ENCODE measurements around the gene OSBP2.

The OSBP2 gene

GRCh38 chr22:30928401-30928800, 233.7 kb downstream of the OSBP2 start:
- POLR2A ChIA-PET: no interaction called here
- DNase-seq (ENCODE audit: extremely low spot score): no peak
- no peak for TF ChIP-seq BHLHE40 (IDR thresholded peaks at IDR 0.05; ENCODE audit: borderline replicate concordance)
- TF ChIP-seq FOXK2 (IDR thresholded peaks at IDR 0.05): no peak
- no peak for TF ChIP-seq ARNT (IDR thresholded peaks at IDR 0.05)
- no peak for TF ChIP-seq LEF1 (IDR thresholded peaks at IDR 0.05; ENCODE audit: borderline replicate concordance)
- TF ChIP-seq ELF4 (IDR thresholded peaks at IDR 0.05): no peak
- CTCF ChIA-PET: no interaction called here

GRCh38 chr22:30930228-30930627, 235.6 kb downstream of the OSBP2 start:
- POLR2A ChIA-PET: no interaction called here

GRCh38 chr22:30931541-30932300, 237.0 kb downstream of the OSBP2 start:
- POLR2A ChIA-PET: no interaction called here
- CTCF ChIA-PET: no interaction called here

More at GRCh38 chr22:30930228-30930627, 235.6 kb downstream of the OSBP2 start:
- CTCF ChIA-PET: no interaction called here
- TF ChIP-seq L3MBTL2 (conservative IDR thresholded peaks at IDR 0.05): no peak
- TF ChIP-seq SP1 (IDR thresholded peaks at IDR 0.05): no peak
- TF ChIP-seq BHLHE40 (IDR thresholded peaks at IDR 0.05; ENCODE audit: borderline replicate concordance): no peak
- no peak for TF ChIP-seq ELF4 (IDR thresholded peaks at IDR 0.05)
- TF ChIP-seq, protein P1, sequence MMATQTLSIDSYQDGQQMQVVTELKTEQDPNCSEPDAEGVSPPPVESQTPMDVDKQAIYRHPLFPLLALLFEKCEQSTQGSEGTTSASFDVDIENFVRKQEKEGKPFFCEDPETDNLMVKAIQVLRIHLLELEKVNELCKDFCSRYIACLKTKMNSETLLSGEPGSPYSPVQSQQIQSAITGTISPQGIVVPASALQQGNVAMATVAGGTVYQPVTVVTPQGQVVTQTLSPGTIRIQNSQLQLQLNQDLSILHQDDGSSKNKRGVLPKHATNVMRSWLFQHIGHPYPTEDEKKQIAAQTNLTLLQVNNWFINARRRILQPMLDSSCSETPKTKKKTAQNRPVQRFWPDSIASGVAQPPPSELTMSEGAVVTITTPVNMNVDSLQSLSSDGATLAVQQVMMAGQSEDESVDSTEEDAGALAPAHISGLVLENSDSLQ (IDR thresholded peaks at IDR 0.05): no peak
- DNase-seq (ENCODE audit: extremely low spot score): no peak

GRCh38 chr22:30932661-30933060, 238.0 kb downstream of the OSBP2 start:
- ChIA-PET CTCF (no interaction called here), POLR2A (no interaction called here)
- no peak for TF ChIP-seq HDGF (IDR thresholded peaks at IDR 0.05; ENCODE audit: borderline replicate concordance)
- TF ChIP-seq L3MBTL2 (conservative IDR thresholded peaks at IDR 0.05): no peak
- no peak for TF ChIP-seq ELF4 (IDR thresholded peaks at IDR 0.05)
- TF ChIP-seq TARDBP (IDR thresholded peaks at IDR 0.05): no peak
- TF ChIP-seq SP1 (IDR thresholded peaks at IDR 0.05): no peak
- TF ChIP-seq FOXA1 (IDR thresholded peaks at IDR 0.05): no peak
- no peak for TF ChIP-seq NFRKB (IDR thresholded peaks at IDR 0.05)
- TF ChIP-seq FOXK2 (IDR thresholded peaks at IDR 0.05): no peak
- TF ChIP-seq ZNF384 (IDR thresholded peaks at IDR 0.05): no peak
- no peak for TF ChIP-seq CTBP1 (IDR thresholded peaks at IDR 0.05; ENCODE audit: borderline replicate concordance)
- TF ChIP-seq BHLHE40 (IDR thresholded peaks at IDR 0.05; ENCODE audit: borderline replicate concordance): no peak
- no peak for TF ChIP-seq LEF1 (IDR thresholded peaks at IDR 0.05; ENCODE audit: borderline replicate concordance)
- TF ChIP-seq, protein P1 (IDR thresholded peaks at IDR 0.05): no peak
- no peak for TF ChIP-seq FOXM1 (IDR thresholded peaks at IDR 0.05; ENCODE audit: borderline replicate concordance)
- TF ChIP-seq ARNT (IDR thresholded peaks at IDR 0.05): no peak
- no peak for TF ChIP-seq SUZ12 (IDR thresholded peaks at IDR 0.05)
- no peak for DNase-seq (ENCODE audit: extremely low spot score)

More at GRCh38 chr22:30931541-30932300, 237.0 kb downstream of the OSBP2 start:
- no peak for DNase-seq (ENCODE audit: extremely low spot score)
- TF ChIP-seq ARNT (IDR thresholded peaks at IDR 0.05) (no peak), LEF1 (IDR thresholded peaks at IDR 0.05; ENCODE audit: borderline replicate concordance) (no peak), FOXK2 (IDR thresholded peaks at IDR 0.05) (no peak), SP1 (IDR thresholded peaks at IDR 0.05) (no peak), CTBP1 (IDR thresholded peaks at IDR 0.05; ENCODE audit: borderline replicate concordance) (no peak), HDGF (IDR thresholded peaks at IDR 0.05; ENCODE audit: borderline replicate concordance) (no peak), FOXA1 (IDR thresholded peaks at IDR 0.05) (no peak), NFRKB (IDR thresholded peaks at IDR 0.05) (no peak), BHLHE40 (IDR thresholded peaks at IDR 0.05; ENCODE audit: borderline replicate concordance) (no peak), ZNF384 (IDR thresholded peaks at IDR 0.05) (no peak), FOXM1 (IDR thresholded peaks at IDR 0.05; ENCODE audit: borderline replicate concordance) (no peak), TARDBP (IDR thresholded peaks at IDR 0.05) (no peak), SUZ12 (IDR thresholded peaks at IDR 0.05) (no peak), L3MBTL2 (conservative IDR thresholded peaks at IDR 0.05) (no peak), ELF4 (IDR thresholded peaks at IDR 0.05) (no peak)
- TF ChIP-seq, protein P1 (IDR thresholded peaks at IDR 0.05): no peak

- no peak for DNase-seq (ENCODE audit: extremely low spot score)
- no peak for TF ChIP-seq SUZ12 (IDR thresholded peaks at IDR 0.05)
- TF ChIP-seq, protein P1 (IDR thresholded peaks at IDR 0.05): no peak
- TF ChIP-seq HDGF (IDR thresholded peaks at IDR 0.05; ENCODE audit: borderline replicate concordance): no peak
- no peak for TF ChIP-seq L3MBTL2 (conservative IDR thresholded peaks at IDR 0.05)
- TF ChIP-seq SP1 (IDR thresholded peaks at IDR 0.05): no peak
- TF ChIP-seq FOXA1 (IDR thresholded peaks at IDR 0.05): no peak
- POLR2A ChIA-PET: no interaction called here
- CTCF ChIA-PET: no interaction called here
These were observed 238.8 kb downstream of the OSBP2 start for GRCh38 chr22:30933457-30933856.

- ChIA-PET POLR2A (no interaction called here), CTCF (no interaction called here)
- TF ChIP-seq FOXA1 (IDR thresholded peaks at IDR 0.05) (no peak), BHLHE40 (IDR thresholded peaks at IDR 0.05; ENCODE audit: borderline replicate concordance) (no peak)
- no peak for DNase-seq (ENCODE audit: extremely low spot score)
These were observed 239.4 kb downstream of the OSBP2 start for GRCh38 chr22:30934053-30934452.
